Sigmoid colon (tissue), 7 donors: ENCODE results near the gene IL27RA. TPM values are rescaled to one million over a fixed set of nuclear protein-coding genes. Genes with fewer than 3 reads are reported as not detected.
"Not testable (repeated sequence)": the region's sequence is repeated elsewhere in the genome, so short reads cannot be mapped to it uniquely, and the experiment has no call there.

Experiments used
- DNase-seq: peaks from one replicate; pipeline ENCODE4 v3.0.0-alpha.2; 2019
- H3K27ac ChIP-seq, 4 donors: fragments of 200-600 bp; sonication (generic); one replicate each; pipeline ENCODE4 v1.5.1; 2016 to 2019; ENCODE audit warnings: mild to moderate bottlenecking in 1 of 4
- H3K27me3 ChIP-seq, 3 donors: fragments of 200-600 bp; sonication (generic); one replicate each; pipeline ENCODE4 v1.5.1; 2019; ENCODE audit warnings: mild to moderate bottlenecking in 1 of 3
- H3K36me3 ChIP-seq, 4 donors: fragments of 200-600 bp; sonication (generic); one replicate each; pipeline ENCODE4 v1.5.1; 2016 to 2019
- H3K4me1 ChIP-seq, 4 donors: fragments of 200-600 bp; sonication (generic); one replicate each; pipeline ENCODE4 v1.5.1; 2017 to 2019
- H3K4me3 ChIP-seq, 4 donors: fragments of 200-600 bp; sonication (generic); one replicate each; pipeline ENCODE4 v1.5.1; 2017 to 2019; ENCODE audit warnings: mild to moderate bottlenecking in 2 of 4, moderate library complexity in 1 of 4
- H3K9me3 ChIP-seq, 4 donors: fragments of 200-600 bp in 3 of 4; sonication (generic) in 3 of 4; one replicate each; pipeline versions ENCODE4 v1.5.1 to v1.6.1; 2013 to 2019
- EP300 ChIP-seq, 4 donors: sonication (generic); formaldehyde crosslinking; IDR thresholded peaks; one replicate each; pipeline ENCODE4 v1.6.1; 2017; ENCODE audit warnings: antibody characterized with exemption in 4 of 4
- POLR2A ChIP-seq, 2 donors: fragments of 450-650 bp; IDR thresholded peaks; one replicate each; pipeline ENCODE4 v1.6.1; 2016; ENCODE audit warnings: antibody characterized with exemption in 2 of 2, mild to moderate bottlenecking in 2 of 2, moderate library complexity in 2 of 2
- POLR2AphosphoS5 ChIP-seq, 4 donors: sonication (generic); formaldehyde crosslinking; IDR thresholded peaks; one replicate each; pipeline ENCODE4 v1.6.1; 2017; ENCODE audit warnings: antibody characterized with exemption in 4 of 4
- WGBS, 2 donors: extraction: QIAGEN DNeasy Blood & Tissue Kit; methylation state at CpG; one replicate each; pipeline ENCODE4 v1.1.7; 2013; 5-methylcytosine and 5-hydroxymethylcytosine counted together
- intact Hi-C: fragments of 100-400 bp; cut with DNase I; formaldehyde crosslinking; loops from one replicate; pipeline ENCODE4 v1.15.1; 2023
- polyA plus RNA-seq, 3 donors: library from polyadenylated mRNA; stranded (reverse); fragments of 200-250 nt; gene quantifications; one replicate each; pipeline ENCODE4 v1.2.3, GENCODE V29; 2013
- total RNA-seq, 4 donors: library from RNA; depleted of rRNA; stranded (reverse); fragments of >200 nt; gene quantifications; one replicate each; pipeline ENCODE4 v1.1.0, GENCODE V29; 2016
- TF ChIP-seq, protein P1 (sequence below), 4 experiments: fragments of 450-650 bp in 3 of 4; fragments of 200-600 bp in 1 of 4; IDR thresholded peaks; one replicate each; pipeline ENCODE4 v1.5.1; 2016 to 2019; ENCODE audit warnings: antibody characterized with exemption in 4 of 4, mild to moderate bottlenecking in 3 of 4, moderate library complexity in 2 of 4
- donor health status: healthy with polysubstance abuse.
- donor health status: Bipolar disorder and iron deficiency.
- donor health status: healthy.

IL27RA gene
- total and polyA plus RNA-seq, 7 donors = 0.60 to 10.3 (median 1.5) TPM

DNA sequence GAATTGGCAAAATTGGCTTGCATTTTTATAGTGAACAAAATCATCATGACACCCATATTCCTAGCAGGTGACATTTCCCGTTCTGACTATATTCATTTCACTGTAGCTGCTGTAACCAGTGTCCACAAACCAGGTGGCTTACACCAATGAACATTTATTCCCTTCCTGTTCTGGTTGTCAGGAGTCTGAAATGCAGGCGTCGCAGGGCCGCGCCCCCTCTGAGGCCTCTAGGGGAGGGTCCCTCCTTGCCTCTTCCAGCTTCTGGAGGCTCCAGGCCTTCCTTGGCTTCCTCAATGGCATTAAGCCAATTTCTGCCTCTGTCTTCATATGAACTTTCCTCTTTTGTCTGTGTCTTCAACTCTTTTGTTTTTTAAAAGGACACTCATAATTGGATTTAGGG is 10.1 kb upstream of the IL27RA start:
- H3K4me3 ChIP-seq = no peak overlapping the region
- H3K27ac ChIP-seq = no peak overlapping the region
- DNase-seq = no peak
- TF ChIP-seq EP300 (IDR thresholded peaks at IDR 0.05) (no peak), POLR2A (IDR thresholded peaks at IDR 0.05) (no peak), POLR2AphosphoS5 (IDR thresholded peaks at IDR 0.05) (no peak)
- TF ChIP-seq, protein P1, sequence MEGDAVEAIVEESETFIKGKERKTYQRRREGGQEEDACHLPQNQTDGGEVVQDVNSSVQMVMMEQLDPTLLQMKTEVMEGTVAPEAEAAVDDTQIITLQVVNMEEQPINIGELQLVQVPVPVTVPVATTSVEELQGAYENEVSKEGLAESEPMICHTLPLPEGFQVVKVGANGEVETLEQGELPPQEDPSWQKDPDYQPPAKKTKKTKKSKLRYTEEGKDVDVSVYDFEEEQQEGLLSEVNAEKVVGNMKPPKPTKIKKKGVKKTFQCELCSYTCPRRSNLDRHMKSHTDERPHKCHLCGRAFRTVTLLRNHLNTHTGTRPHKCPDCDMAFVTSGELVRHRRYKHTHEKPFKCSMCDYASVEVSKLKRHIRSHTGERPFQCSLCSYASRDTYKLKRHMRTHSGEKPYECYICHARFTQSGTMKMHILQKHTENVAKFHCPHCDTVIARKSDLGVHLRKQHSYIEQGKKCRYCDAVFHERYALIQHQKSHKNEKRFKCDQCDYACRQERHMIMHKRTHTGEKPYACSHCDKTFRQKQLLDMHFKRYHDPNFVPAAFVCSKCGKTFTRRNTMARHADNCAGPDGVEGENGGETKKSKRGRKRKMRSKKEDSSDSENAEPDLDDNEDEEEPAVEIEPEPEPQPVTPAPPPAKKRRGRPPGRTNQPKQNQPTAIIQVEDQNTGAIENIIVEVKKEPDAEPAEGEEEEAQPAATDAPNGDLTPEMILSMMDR (IDR thresholded peaks at IDR 0.05) = no peak
- intact Hi-C loops = no loop called here
- H3K36me3 ChIP-seq = no peaks in the 10 kb centered on the region
- H3K4me1 ChIP-seq = no peaks in the 10 kb centered on the region
- H3K27me3 ChIP-seq = no peaks in the 10 kb centered on the region
- 44 to 51% methylated on average over 5 of the region's 5 CpGs for WGBS, 2 donors
- no peaks in the 10 kb centered on the region for H3K9me3 ChIP-seq

- Histone ChIP-seq H3K27ac (no peak overlapping the region), H3K4me3 (no peak overlapping the region), H3K36me3 (no peaks in the 10 kb centered on the region), H3K9me3 (no peaks in the 10 kb centered on the region), H3K27me3 (peaks cover 0 to 2% (median 0%) of the 10 kb centered on the region in 3 donors), H3K4me1 (no peaks in the 10 kb centered on the region)
- WGBS, 2 donors = 85 to 86% methylated on average over 4 of the region's 4 CpGs
- intact Hi-C loops = no loop called here
- TF ChIP-seq POLR2AphosphoS5 (IDR thresholded peaks at IDR 0.05) (no peak), EP300 (IDR thresholded peaks at IDR 0.05) (no peak), POLR2A (IDR thresholded peaks at IDR 0.05) (no peak)
- TF ChIP-seq, protein P1 (IDR thresholded peaks at IDR 0.05) = no peak
- no peak for DNase-seq
Observed at GRCh38 chr19:14022469-14022868, 9.1 kb upstream of the IL27RA start.

- no peaks in the 10 kb centered on the region for H3K4me1 ChIP-seq
- H3K9me3 ChIP-seq = no peaks in the 10 kb centered on the region
- no peaks in the 10 kb centered on the region for H3K36me3 ChIP-seq
- H3K27me3 ChIP-seq = peaks cover 0 to 5% (median 0%) of the 10 kb centered on the region in 3 donors
- intact Hi-C loops = no loop called here
- no peak for TF ChIP-seq POLR2AphosphoS5 (IDR thresholded peaks at IDR 0.05)
- TF ChIP-seq EP300 (IDR thresholded peaks at IDR 0.05) = no peak
- no peak for TF ChIP-seq POLR2A (IDR thresholded peaks at IDR 0.05)
- TF ChIP-seq, protein P1 (IDR thresholded peaks at IDR 0.05) = peak in 1 of 4 experiments; percentile 11
- H3K4me3 ChIP-seq = no peak overlapping the region
- DNase-seq = no peak
- H3K27ac ChIP-seq = peak overlapping the region in 1 of 4 donors; percentile 11
- 56 to 63% methylated on average over 9 of the region's 9 CpGs for WGBS, 2 donors
Observed at GRCh38 chr19:14023404-14024235, 7.9 kb upstream of the IL27RA start.

DNA sequence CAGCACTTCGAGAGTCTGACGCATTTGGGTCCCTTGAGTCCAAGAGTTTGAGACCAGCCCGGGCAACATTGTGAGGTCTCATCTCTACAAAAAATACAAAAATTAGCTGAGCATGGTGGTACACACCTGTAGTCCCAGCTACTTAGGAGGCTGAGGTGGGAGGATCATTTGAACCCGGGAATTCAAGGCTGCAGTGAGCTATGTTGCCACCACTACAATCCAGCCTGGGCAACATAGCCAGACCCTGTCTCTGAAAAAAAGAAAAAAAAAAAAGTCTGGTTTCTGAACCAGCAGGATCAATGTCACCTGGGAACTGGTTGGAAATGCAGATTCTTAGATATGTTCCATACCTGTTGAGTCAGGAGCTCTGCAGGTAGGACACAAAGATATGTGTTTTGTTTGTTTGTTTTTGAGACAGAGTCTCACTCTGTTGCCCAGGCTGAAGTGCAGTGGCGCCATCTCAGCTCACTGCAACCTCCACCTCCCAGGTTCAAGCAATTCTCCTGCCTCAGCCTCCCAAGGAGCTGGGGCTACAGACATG is 4.8 kb upstream of the IL27RA start:
- H3K4me1 ChIP-seq, H3K36me3 ChIP-seq, H3K9me3 ChIP-seq, intact Hi-C loops, H3K4me3 ChIP-seq, DNase-seq, H3K27ac ChIP-seq: not testable (repeated sequence)
- H3K27me3 ChIP-seq = peaks cover 0 to 17% (median 14%) of the 10 kb centered on the region in 3 donors
- 95 to 96% methylated on average over 5 of the region's 5 CpGs for WGBS, 2 donors

DNA sequence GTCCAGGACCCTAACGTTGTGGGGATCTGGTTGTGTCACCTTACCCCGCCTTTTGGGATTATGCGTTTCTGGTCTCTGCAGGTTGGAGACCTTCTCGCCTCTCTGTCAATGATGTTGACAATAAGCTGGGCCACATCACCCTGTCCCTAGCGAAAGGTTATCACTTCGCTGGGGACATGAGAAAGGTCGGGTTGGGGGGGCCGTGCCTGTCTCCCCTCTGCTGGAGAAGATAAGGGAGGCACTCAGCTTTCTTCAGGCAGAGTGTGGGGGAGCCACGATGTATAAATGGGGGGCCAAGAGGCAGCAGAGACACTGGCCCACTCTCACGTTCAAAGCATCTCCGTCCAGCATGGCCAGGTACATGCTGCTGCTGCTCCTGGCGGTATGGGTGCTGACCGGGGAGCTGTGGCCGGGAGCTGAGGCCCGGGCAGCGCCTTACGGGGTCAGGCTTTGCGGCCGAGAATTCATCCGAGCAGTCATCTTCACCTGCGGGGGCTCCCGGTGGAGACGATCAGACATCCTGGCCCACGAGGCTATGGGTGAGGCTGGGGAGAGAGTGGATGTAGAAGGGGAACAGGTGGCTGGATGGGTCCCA is 3.6 kb upstream of the IL27RA start, which contains the start of gene RLN3:
RLN3 (plus strand) TSS at position 293 of the 595 bp plus-strand sequence; CDS start at position 350, 57 bp downstream.
- H3K4me3 ChIP-seq = no peak within 1 kb of the TSS
- H3K36me3 ChIP-seq = no peaks in the 10 kb centered on the region
- DNase-seq = no peak
- peaks cover 0 to 14% (median 12%) of the 10 kb centered on the region in 4 donors for H3K4me1 ChIP-seq
- intact Hi-C loops = no loop called here
- H3K27ac ChIP-seq = no peak within 1 kb of the TSS
- H3K9me3 ChIP-seq = no peaks in the 10 kb centered on the region
- no peak for TF ChIP-seq EP300 (IDR thresholded peaks at IDR 0.05)
- TF ChIP-seq, protein P1 (IDR thresholded peaks at IDR 0.05) = no peak
- TF ChIP-seq POLR2AphosphoS5 (IDR thresholded peaks at IDR 0.05) = no peak
- no peak for TF ChIP-seq POLR2A (IDR thresholded peaks at IDR 0.05)
- whole genome bisulfite sequencing, 2 donors = 83 to 84% methylated on average over 24 of the region's 24 CpGs
- peaks cover 0 to 24% (median 14%) of the 10 kb centered on the region in 3 donors for H3K27me3 ChIP-seq
